GM21360 (cell line): Measurements from ENCODE around the gene FRMD4B.

ENCODE experiments used
- ATAC-seq: cut with Tn5 transposase; IDR thresholded peaks from one replicate; pipeline ENCODE4 v1.9.1; 2021; ENCODE audit warnings: mild to moderate bottlenecking, moderate library complexity; ENCODE audit not compliant: unreplicated experiment

FRMD4B gene

GRCh38 chr3:69368129-69368741, 17.7 kb downstream of the FRMD4B start:
- ATAC-seq, result peak; percentile 97

- ATAC-seq, result no peak
Observed at GRCh38 chr3:69367586-69367985, 18.3 kb downstream of the FRMD4B start.

- no peak for ATAC-seq
Observed at GRCh38 chr3:69364354-69364753, 21.5 kb downstream of the FRMD4B start.

- ATAC-seq, result no peak
Observed at GRCh38 chr3:69360690-69361089, 25.2 kb downstream of the FRMD4B start.

GRCh38 chr3:69359916-69360315, 26.0 kb downstream of the FRMD4B start:
- no peak for ATAC-seq

GRCh38 chr3:69359339-69359893, 26.5 kb downstream of the FRMD4B start:
- ATAC-seq, result no peak

- no peak for ATAC-seq
Observed at GRCh38 chr3:69357196-69357595, 28.7 kb downstream of the FRMD4B start.

- no peak for ATAC-seq
Observed at GRCh38 chr3:69354948-69355347, 30.9 kb downstream of the FRMD4B start.

- no peak for ATAC-seq
Observed at GRCh38 chr3:69353503-69353902, 32.4 kb downstream of the FRMD4B start.

- no peak for ATAC-seq
Observed at GRCh38 chr3:69353088-69353478, 32.8 kb downstream of the FRMD4B start.

- no peak for ATAC-seq
Observed at GRCh38 chr3:69352305-69353087, 33.4 kb downstream of the FRMD4B start.

GRCh38 chr3:69343875-69344274, 42.0 kb downstream of the FRMD4B start:
- no peak for ATAC-seq

- no peak for ATAC-seq
Observed at GRCh38 chr3:69342074-69342473, 43.8 kb downstream of the FRMD4B start.

- no peak for ATAC-seq
Observed at GRCh38 chr3:69339760-69340159, 46.1 kb downstream of the FRMD4B start.

- ATAC-seq, result no peak
Observed at GRCh38 chr3:69338911-69339310, 47.0 kb downstream of the FRMD4B start.

- no peak for ATAC-seq
Observed at GRCh38 chr3:69332934-69333333, 53.0 kb downstream of the FRMD4B start.

- no peak for ATAC-seq
Observed at GRCh38 chr3:69330891-69331400, 54.9 kb downstream of the FRMD4B start.

- no peak for ATAC-seq
Observed at GRCh38 chr3:69329892-69330291, 56.0 kb downstream of the FRMD4B start.

- no peak for ATAC-seq
Observed at GRCh38 chr3:69328963-69329302, 57.0 kb downstream of the FRMD4B start.

GRCh38 chr3:69328103-69328962, 57.6 kb downstream of the FRMD4B start:
- ATAC-seq, result no peak

- ATAC-seq, result peak; percentile 82
Observed at GRCh38 chr3:69326855-69327300, 59.0 kb downstream of the FRMD4B start.
